NCI-H524 (cell line): Measurements from ENCODE around the gene PCSK6.
A peak's percentile ranks its signal among the peaks of the same experiment; 100 is the strongest.
"Not testable (repeated sequence)": the region's sequence is repeated elsewhere in the genome, so short reads cannot be mapped to it uniquely, and the experiment has no call there.

Source experiments
- DNase-seq, 2 experiments: peaks; one replicate each; lab custom pipeline; 2025; lab: John Stamatoyannopoulos, UW

Gene PCSK6

DNA sequence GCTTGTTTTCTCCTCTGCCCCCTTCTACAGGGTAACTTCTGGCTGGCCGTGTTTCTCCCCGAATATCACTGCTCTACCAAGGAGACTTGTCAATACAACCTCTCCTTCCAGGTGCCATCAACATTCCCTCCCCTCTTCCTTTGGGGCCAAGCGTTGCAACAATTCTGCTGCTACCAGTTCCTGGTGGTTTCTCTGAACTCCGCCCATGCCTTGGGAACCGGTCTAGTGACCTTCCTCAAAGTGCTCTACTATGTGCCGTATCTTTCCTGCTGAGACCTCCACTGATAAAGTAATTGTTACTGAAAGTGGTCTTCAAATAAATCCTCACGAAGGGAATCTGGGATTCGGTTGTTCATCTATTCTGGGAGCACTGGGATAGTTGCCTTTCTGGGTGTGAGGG, 26.2 kb downstream of the PCSK6 start:
- no peak for DNase-seq

- no peak for DNase-seq
Observed at GRCh38 chr15:101461097-101461496, 28.4 kb downstream of the PCSK6 start.

DNA sequence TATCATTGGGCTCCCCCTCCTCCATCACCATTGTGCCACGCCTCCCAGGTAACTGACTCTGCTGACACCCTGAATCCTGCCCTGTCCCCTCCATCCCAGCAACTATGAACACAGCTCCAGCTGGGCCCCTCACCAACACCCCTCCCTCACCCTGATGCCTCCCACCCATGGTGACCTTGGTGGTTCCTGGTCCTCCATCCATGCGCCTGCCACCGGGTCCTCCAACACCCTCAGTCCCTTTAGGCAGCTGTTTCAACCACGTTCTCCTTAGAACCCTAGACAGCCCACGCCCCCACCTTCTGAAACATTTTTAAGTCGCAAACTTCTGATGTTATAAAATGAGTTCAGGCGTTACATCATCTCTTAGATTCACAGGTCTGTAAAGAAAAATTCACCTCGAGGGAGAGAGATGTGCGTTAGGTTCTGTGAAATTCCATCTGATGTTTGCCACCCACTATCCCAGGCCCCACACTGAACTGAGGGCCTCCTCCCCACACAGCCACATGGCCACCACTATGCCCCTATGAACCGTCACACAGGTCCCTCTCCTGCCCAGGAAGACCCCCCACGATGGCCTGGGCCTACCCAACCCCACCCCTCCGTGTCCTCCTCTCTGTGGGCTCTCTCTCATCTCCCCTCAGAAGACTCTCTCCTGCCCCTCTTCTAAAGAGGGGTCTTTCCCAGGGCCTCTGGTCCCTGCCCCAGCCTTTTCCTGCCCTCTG, 29.8 kb downstream of the PCSK6 start:
- DNase-seq, result no peak

- DNase-seq, result peak in 1 of 2 experiments; percentile 22
Observed at GRCh38 chr15:101458908-101459578, 30.5 kb downstream of the PCSK6 start.

DNA sequence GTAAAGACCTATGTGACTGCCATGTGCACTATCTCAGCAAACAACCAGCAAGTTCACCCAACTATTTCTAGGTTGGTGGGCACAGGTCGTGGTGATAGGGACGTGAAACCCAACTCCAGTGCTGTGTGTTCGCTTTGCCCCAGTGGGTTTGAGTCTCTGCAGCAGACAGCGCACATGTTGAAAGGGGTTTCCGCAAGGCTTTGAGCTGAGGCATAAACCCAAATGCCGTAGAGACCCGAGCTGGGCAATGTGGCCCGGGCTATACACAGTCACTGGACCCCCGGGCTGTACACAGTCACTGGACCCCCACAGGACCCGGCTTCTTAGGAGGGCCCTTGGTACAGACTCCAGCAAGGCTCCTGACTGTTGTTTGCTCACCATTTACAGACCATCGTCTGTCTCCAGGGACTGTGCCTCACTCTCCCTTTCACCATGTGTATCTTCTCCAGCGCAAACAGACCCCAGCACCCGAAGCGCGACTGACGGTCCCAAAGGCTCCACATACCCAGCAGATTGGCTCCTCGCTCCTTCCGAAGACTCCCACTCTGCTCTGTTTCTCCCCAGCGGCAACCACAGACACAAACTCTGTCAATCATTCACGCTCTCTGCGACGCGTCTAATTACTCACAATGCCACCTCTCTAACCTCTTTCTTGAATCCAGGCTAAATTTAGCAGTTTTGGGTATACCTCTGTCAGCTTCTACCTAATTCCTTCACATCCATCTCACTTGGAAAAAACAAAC, 31.2 kb downstream of the PCSK6 start:
- no peak for DNase-seq

- DNase-seq, result peak; percentile 73 to 88
Observed at GRCh38 chr15:101457696-101458095, 31.8 kb downstream of the PCSK6 start.

- DNase-seq, result no peak
Observed at GRCh38 chr15:101456057-101456739, 33.3 kb downstream of the PCSK6 start.

GRCh38 chr15:101455291-101456025, 34.0 kb downstream of the PCSK6 start:
- DNase-seq, result peak in 1 of 2 experiments; percentile 28

DNA sequence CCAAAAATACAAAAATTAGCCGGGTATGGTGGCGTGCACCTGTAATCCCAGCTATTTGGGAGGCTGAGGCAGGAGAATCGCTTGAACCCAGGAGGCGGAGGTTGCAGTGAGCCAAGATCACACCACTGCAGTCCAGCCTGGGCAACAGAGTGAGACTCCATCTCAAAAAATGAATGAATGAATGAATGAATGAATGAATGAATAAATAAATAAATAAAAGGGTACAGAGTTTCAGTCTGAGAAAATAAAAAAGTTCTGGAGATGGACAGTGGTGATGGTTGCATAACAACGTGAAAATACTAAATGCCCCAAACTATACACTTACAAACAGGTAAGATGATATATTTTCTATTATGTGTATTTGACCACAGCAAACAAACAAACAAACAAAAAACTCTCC, 34.7 kb downstream of the PCSK6 start:
- not testable (repeated sequence) for DNase-seq

- no peak for DNase-seq
Observed at GRCh38 chr15:101454365-101454764, 35.1 kb downstream of the PCSK6 start.

DNA sequence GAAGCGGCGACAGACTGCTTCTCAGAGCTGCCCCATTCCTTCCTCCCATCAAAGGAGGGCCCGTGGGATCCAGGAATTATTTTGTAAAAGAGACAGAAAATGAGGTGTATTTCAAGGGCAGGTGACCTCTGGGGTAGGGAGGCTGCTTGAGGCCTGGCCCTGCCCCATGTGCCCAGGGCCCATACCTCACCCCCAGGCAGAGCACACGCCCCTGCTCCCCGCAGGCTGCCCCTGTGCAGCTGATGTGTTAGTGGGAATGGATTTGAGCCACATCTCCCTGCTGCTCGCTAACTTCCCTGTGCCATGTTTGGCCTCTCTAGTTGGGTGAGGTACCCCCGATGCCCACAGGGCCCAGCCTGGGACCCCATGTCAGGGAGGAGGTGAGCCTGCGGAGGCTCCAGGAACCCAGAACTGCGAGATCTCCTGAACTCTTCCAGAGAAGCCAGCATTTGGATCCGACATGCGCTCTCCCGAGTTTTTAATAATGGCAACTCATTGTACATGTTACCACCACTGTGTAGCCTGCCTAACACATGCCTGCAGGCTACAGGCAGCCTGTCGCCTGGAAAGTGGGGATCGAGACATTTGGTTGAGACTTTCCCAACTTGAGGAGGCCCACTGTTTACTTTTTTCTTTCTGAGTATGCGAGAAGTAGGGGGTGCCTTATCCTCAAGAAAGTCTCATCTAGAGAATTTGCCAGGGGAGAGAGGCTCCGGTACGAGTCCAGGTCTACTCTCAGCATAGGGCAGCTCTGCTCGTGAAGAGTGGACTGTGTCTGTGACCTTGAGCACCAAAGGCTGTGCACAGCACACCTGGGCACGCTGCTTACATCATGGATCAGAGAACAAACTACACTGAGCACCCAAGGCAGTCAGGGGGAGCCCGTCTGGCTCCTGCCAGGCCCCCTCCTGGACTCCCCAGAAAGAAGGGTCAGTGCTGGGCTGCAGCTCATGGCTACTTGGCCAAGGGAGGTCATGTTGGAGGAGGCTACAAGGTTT, 36.1 kb downstream of the PCSK6 start:
- DNase-seq, result no peak

DNA sequence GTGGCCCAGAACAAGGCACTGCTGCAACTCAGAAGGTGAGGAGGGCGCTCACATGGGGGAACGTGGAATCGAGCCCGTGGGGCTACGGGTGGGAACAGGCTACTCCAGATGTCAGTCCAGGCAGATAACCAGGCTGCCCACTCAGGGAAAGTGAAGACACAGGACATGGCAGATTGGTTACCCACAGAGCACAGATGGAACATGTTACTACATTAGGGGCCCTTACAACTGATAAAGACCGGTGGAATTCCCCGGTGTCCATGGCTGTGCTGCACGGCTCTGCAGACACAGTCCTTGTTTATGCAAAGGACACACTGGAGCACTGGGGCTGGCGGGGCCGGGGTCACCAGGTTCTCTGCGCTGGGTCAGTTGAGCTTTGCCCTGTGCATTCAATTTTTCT, 36.9 kb downstream of the PCSK6 start:
- DNase-seq, result no peak

GRCh38 chr15:101451846-101452245, 37.7 kb downstream of the PCSK6 start:
- no peak for DNase-seq

GRCh38 chr15:101451266-101451799, 38.2 kb downstream of the PCSK6 start:
- no peak for DNase-seq

DNA sequence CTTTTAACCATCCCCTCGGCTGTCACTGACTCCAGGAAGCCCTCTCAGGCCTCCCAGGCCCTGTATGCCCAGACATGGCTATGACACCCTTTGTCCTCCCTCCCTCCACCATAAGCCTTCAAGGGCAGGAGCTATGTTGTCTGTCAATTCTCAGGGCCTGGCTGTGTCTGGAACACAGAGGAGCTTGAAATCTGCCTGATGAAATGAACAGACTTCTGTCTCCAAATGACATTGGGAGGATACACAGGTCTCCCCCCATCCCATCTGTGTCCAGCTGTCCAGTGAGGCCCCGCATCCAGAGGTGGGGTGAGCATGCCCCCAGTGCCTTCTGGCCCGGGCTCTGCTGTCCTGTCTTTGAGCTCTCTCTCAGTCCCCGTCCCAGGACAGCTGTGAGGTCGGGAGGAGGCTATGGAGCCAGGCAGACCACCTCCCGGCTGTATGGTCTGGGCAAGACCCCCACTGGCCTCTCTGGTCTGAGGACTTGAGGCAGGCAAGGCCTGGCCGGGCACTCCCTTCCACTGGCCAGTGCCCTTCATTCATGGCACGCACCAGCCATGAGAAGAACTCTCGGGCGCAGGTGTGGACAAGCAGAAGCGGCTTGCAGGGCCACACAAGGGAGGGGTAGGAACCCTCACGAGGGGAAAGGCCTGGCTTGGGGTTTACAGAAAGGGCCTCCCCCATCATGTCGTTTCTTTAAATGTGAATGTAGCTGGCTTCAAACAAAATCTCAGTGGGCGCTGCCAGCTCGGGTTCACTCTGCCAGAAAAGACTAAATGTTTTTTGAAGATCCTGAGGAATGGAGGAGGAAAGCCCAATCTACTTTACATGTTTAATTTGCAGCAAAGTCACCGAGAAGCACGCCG, 38.9 kb downstream of the PCSK6 start:
- DNase-seq, result no peak

- no peak for DNase-seq
Observed at GRCh38 chr15:101449471-101450402, 39.8 kb downstream of the PCSK6 start.

- DNase-seq, result no peak
Observed at GRCh38 chr15:101448336-101448735, 41.2 kb downstream of the PCSK6 start.

DNA sequence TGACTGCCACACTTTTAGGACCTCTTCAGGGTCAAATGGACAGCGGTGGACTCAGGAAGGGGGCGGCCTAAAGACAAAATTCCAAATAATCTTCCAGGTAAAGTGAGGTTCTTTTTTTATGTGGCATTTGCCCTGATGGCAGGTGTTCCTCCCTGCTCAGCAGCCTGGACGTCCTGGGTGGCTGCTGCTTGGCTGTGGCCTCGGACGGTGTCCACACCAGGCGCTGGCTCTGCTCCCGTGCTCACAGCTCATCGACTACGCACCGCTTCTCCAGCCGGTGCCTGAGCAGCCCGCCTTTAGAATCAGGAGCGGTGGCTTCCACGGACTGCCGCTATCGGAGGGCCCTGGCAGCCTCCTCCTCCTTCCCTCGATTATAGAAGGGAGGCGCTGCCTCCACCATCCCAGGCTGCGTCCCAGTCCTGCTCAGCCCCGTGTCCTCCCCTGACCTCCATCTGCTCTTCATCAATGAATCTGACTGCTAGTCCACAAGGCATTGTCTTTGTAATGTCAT, 41.9 kb downstream of the PCSK6 start:
- no peak for DNase-seq
